CD4-positive, alpha-beta T cell treated with Interferon alpha-2 for 1 hour (primary cell): Measurements from ENCODE around the gene LGALS8.

Experiments used
- DNase-seq, 2 donors: peaks; one replicate each; pipeline ENCODE4 v3.0.0-alpha.2; 2020 to 2022

LGALS8 gene

DNA sequence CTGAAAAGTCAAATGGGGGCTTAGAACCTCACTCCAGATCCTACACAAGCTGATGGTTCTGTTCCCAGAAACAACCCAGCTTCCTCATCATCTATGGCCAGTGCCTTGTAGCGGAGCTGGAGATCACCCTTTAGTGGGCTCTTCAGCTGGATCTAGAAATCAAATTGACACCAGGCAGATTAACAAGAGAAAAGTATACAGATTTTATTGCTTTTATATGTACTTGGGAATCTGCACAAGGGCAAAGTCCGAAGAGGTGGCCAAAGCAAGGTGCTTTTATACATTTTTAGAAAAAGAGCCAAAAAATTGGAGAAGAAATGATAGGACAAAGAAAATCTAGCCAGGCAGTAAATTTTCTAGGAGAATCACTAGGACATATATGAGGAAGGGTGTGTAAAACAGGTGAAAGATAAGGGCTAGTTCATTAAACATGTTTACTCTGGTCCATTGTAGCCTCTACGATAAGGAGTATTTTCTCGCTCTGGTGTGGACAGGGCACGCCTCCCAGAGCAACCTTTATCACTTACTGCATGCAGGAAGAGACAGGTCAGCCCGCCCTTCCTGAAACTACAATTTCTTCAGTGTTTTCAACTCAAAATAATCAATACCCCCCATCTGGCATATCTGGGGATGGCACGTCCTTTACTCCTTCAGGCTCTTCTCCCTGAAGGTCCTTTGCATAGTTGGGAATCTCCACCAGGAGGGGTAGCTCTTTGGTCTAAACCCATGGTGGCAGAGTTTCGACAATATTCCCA is 14.0 kb upstream of the LGALS8 start:
- DNase-seq: no peak

DNA sequence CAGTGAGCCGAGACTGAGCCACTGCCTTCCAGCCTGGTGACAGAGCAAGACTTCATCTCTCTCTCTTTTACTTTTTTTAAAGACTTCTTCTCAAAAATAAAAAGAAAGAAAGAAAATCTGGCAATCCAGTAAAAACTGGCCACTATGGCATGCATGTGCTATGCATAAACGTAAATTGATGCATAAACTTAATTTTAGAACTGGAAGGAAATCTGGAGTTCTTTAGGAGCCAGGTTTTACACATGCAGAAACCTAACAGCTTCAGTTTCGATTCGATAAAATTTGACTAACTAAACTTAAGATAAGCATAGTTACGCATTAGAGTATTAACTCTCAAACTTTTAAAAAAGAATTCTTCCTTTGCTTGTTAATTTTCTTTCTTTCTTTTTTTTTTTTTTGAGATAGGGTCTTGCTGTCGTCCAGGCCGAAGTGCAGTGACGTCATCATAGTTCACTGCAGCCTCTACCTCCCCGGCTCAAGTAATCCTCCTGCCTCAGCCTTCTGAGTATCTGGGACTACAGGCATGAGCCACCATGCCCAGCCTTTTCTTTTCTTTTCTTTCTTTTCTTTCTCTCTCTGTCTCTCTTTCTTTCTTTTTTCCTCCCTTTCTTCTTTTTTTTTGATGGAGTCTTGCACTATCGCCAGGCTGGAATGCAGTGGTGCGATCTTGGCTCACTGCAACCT is 11.9 kb upstream of the LGALS8 start:
- no peak for DNase-seq

- DNase-seq: no peak
These were observed 8.9 kb upstream of the LGALS8 start for GRCh38 chr1:236514703-236515442.

- no peak for DNase-seq
These were observed 8.3 kb upstream of the LGALS8 start for GRCh38 chr1:236515443-236515958.

- peak; percentile 32 to 65 for DNase-seq
These were observed 6.7 kb upstream of the LGALS8 start for GRCh38 chr1:236516929-236517704.

DNA sequence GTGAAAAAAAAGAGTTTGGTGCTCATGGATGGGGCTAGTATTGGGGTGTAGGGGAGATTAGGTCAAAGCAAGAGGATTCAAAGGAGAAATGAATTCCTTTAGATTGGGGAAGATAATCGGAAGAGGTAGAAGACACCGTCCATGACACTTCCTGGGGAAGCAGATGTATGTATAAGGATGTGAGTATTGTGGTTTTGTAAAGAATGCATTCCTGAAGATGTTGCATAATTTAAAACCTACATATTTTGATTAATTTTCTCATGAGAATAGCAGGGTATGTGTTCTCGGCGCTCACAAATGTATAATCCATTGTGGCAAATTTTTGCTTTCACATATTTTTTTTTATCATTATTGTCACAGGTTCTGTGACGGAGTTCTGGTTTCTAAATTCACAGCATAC is 5.5 kb upstream of the LGALS8 start:
- no peak for DNase-seq

DNA sequence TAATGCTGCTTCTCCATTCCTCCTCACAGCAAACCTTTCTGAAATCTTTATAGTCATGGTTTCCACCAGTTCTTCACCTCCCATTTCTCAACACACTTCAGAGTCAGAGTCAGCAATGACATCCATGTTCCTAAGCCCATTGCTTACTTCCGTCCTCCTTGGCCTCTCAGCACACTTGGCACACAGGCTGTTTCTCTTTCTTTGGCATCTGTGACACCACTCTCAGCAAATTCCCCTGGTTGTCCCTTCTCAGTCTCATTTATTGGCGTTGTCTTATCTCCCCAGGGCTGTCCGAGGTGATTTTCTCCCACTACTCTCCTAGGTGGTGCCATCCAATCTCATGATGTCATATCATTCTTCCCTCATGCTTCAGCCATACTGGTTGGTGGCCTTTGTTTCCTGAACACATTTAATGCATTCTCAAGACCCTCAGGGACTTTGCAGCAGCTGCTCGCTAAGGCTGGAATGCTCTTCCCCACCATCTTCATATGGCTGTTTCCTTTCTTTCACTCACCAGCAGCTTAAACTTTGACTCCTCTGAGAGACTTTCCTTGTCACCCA is 3.3 kb upstream of the LGALS8 start:
- DNase-seq: no peak

- peak in 1 of 2 donors; percentile 15 for DNase-seq
These were observed 662 bp upstream of the LGALS8 start for GRCh38 chr1:236522937-236523703.

- peak; percentile 79 to 85 for DNase-seq
These were observed 536 bp downstream of the LGALS8 start for GRCh38 chr1:236524142-236524894.

- no peak for DNase-seq
These were observed 1.1 kb downstream of the LGALS8 start for GRCh38 chr1:236524895-236525184.

- no peak for DNase-seq
These were observed 2.3 kb downstream of the LGALS8 start for GRCh38 chr1:236526079-236526478.

DNA sequence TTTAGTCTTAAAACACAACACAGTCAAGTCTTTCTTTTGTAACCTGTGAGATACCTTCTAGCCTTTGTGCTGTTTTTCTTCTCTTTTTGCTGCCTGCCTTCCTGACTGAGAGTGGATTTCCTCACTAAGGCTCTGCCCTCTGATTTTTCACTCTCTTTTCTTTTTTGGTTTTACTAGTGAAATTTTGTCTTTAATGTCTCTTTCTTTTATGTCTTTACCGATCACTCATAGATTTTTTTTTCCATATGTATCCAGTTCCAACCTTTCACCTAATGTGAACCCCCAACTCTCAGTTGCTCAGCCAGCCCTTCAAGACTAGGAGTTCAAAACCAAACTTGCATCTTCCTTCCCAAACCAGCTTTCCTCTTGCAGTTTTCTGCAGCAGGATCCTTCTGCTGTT is 6.5 kb downstream of the LGALS8 start:
- no peak for DNase-seq

DNA sequence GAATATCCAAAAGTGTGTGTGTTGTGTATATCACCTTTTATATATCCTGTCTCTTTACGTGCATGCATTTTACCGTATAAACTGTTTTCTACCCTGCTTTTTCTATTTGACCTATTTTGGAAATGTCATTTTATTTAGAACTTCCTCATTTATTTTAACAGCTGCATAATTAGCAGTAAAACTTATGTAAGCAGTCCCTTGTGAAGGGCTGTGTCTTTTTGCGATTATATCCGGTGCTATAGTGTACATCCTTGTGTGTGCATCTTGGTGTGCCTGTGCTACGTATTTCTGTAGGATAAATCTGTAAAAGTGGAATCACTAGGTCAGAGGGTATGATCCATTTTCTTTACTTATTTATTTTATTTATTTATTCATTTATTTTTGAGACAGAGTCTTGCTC is 7.2 kb downstream of the LGALS8 start:
- DNase-seq: no peak

DNA sequence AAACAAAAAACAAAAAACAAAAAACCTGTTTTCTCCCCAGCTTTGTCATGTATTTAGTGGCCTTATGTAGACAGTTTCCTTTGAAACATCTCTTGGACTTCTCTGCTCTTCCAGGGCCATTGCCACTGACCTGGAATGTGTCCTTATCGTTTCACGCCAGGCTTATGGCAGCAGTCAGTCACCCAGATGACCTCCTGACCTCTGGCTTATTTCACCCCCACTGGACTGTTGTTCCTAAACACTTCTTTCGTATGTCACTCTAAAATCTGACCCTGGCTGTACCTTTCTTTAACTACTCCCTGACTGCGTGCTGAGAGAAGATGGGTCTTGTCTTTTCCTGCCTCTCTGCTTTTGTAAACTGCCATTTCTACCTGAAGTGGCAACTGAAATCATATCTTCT is 9.1 kb downstream of the LGALS8 start:
- DNase-seq: no peak

GRCh38 chr1:236534151-236534651 is 10.4 kb downstream of the LGALS8 start:
- no peak for DNase-seq

DNA sequence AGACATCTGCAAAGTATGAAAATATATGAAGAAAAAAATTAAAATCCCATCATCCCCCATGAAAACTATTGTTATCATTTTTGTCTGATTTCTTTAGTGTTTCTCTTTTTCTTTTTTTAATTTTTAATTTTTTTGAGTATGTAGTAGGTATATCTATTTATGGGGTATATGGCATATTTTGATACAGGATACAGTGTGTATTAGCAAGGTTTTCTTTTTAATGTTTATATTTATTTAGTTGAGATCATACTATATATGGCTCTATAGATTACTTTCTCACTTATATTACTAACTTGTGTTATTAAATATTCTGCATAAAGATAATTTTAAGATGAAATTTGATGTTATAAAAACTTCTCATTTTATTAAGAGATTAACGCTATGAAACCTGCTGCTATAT is 11.4 kb downstream of the LGALS8 start:
- DNase-seq: no peak

GRCh38 chr1:236535662-236536161 is 11.9 kb downstream of the LGALS8 start:
- DNase-seq: no peak

- DNase-seq: no peak
These were observed 12.8 kb downstream of the LGALS8 start for GRCh38 chr1:236536540-236536939.

GRCh38 chr1:236540813-236541465 is 17.2 kb downstream of the LGALS8 start:
- DNase-seq: no peak

- no peak for DNase-seq
These were observed 17.9 kb downstream of the LGALS8 start for GRCh38 chr1:236541710-236542109.
